ENCODE data around the gene RPL27.

GRCh38 chr17:43033948-43034881 is 36.0 kb downstream of the RPL27 start:
- TF ChIP-seq CTCF (IDR thresholded peaks at IDR 0.05) (no peak), POLR2A (IDR thresholded peaks at IDR 0.05) (no peak)

Measured in esophagus squamous epithelium (tissue), 4 donors.